ENCODE data around the gene TMEM87A.

TMEM87A gene

GRCh38 chr15:42202653-42203052 lies 70.6 kb downstream of the TMEM87A start:
- DNase-seq (ENCODE audit: low spot score) = no peak

GRCh38 chr15:42201801-42202200 lies 71.4 kb downstream of the TMEM87A start:
- no peak for DNase-seq (ENCODE audit: low spot score)

GRCh38 chr15:42199126-42199525 lies 74.1 kb downstream of the TMEM87A start:
- DNase-seq (ENCODE audit: low spot score) = no peak

- no peak for DNase-seq (ENCODE audit: low spot score)
Observed at GRCh38 chr15:42198516-42198915, 74.7 kb downstream of the TMEM87A start.

GRCh38 chr15:42194513-42194912 lies 78.7 kb downstream of the TMEM87A start:
- DNase-seq (ENCODE audit: low spot score) = no peak

- no peak for DNase-seq (ENCODE audit: low spot score)
Observed at GRCh38 chr15:42193383-42193782, 79.8 kb downstream of the TMEM87A start.

- no peak for DNase-seq (ENCODE audit: low spot score)
Observed at GRCh38 chr15:42191610-42192346, 81.5 kb downstream of the TMEM87A start.

- no peak for DNase-seq (ENCODE audit: low spot score)
Observed at GRCh38 chr15:42190370-42190769, 82.9 kb downstream of the TMEM87A start.

- no peak for DNase-seq (ENCODE audit: low spot score)
Observed at GRCh38 chr15:42185801-42186200, 87.4 kb downstream of the TMEM87A start.

GRCh38 chr15:42184736-42185135 lies 88.5 kb downstream of the TMEM87A start:
- DNase-seq (ENCODE audit: low spot score) = no peak

GRCh38 chr15:42184296-42184695 lies 88.9 kb downstream of the TMEM87A start:
- DNase-seq (ENCODE audit: low spot score) = no peak

GRCh38 chr15:42182961-42183360 lies 90.3 kb downstream of the TMEM87A start:
- no peak for DNase-seq (ENCODE audit: low spot score)

- DNase-seq (ENCODE audit: low spot score) = no peak
Observed at GRCh38 chr15:42182328-42182886, 90.8 kb downstream of the TMEM87A start.

- DNase-seq (ENCODE audit: low spot score) = no peak
Observed at GRCh38 chr15:42178056-42178455, 95.2 kb downstream of the TMEM87A start.

- no peak for DNase-seq (ENCODE audit: low spot score)
Observed at GRCh38 chr15:42175671-42176070, 97.6 kb downstream of the TMEM87A start.

- DNase-seq (ENCODE audit: low spot score) = no peak
Observed at GRCh38 chr15:42172475-42172874, 100.8 kb downstream of the TMEM87A start.

GRCh38 chr15:42171795-42172194 lies 101.4 kb downstream of the TMEM87A start:
- no peak for DNase-seq (ENCODE audit: low spot score)

- no peak for DNase-seq (ENCODE audit: low spot score)
Observed at GRCh38 chr15:42171122-42171521, 102.1 kb downstream of the TMEM87A start.

- DNase-seq (ENCODE audit: low spot score) = no peak
Observed at GRCh38 chr15:42166225-42166940, 106.8 kb downstream of the TMEM87A start.

GRCh38 chr15:42165106-42165505 lies 108.1 kb downstream of the TMEM87A start:
- DNase-seq (ENCODE audit: low spot score) = no peak

- DNase-seq (ENCODE audit: low spot score) = no peak
Observed at GRCh38 chr15:42163947-42164550, 109.2 kb downstream of the TMEM87A start.

- no peak for DNase-seq (ENCODE audit: low spot score)
Observed at GRCh38 chr15:42163291-42163690, 109.9 kb downstream of the TMEM87A start.

All from AG08396 (cell line).